ENCODE data around the gene KRTAP10-9. TPM values are rescaled to one million over a fixed set of nuclear protein-coding genes. Genes with fewer than 3 reads are reported as not detected.

KRTAP10-9 gene
- total RNA-seq, 2 donors from 2014 or later = not detected

- no peak overlapping the region for H3K27ac ChIP-seq (ENCODE audit: low read depth, low read length)
Observed at GRCh38 chr21:44617071-44617501, 9.8 kb upstream of the KRTAP10-9 start.

GRCh38 chr21:44618504-44618903 is 8.4 kb upstream of the KRTAP10-9 start:
- no peaks in the 10 kb centered on the region for H3K4me1 ChIP-seq (ENCODE audit: control insufficient read depth, insufficient read depth, low read length)
- no peak overlapping the region for H3K27ac ChIP-seq (ENCODE audit: low read depth, low read length)
- DNase-seq = peak; percentile 77
- Mint-ChIP-seq H3K4me3 (no peak overlapping the region), H3K9me3 (peaks cover 42% of the 10 kb centered on the region), H3K4me1 (peaks cover 4% of the 10 kb centered on the region), H3K27ac (no peak overlapping the region), H3K36me3 (ENCODE audit: low read depth) (no peaks in the 10 kb centered on the region), H3K27me3 (ENCODE audit: insufficient read depth) (peaks cover 2% of the 10 kb centered on the region)
- no peak overlapping the region for H3K9ac ChIP-seq (ENCODE audit: extremely low read depth, low read length, poor library complexity, severe bottlenecking)
- peak; percentile 69 for TF ChIP-seq CTCF (conservative IDR thresholded peaks at IDR 0.05)
- 83 to 86% methylated on average over 1 to 4 of the region's 4 CpGs for WGBS, 2 experiments (ENCODE audit: insufficient coverage in 1 of 2, insufficient read length in 1 of 2)
- H3K9me3 ChIP-seq (ENCODE audit: control insufficient read depth, low read length) = peaks cover 40% of the 10 kb centered on the region
- no peaks in the 10 kb centered on the region for H3K27me3 ChIP-seq (ENCODE audit: control insufficient read depth, insufficient read depth, low read length, poor library complexity, severe bottlenecking)
- H3K4me3 ChIP-seq (ENCODE audit: low read length) = no peak overlapping the region
- H3K36me3 ChIP-seq (ENCODE audit: control insufficient read depth, insufficient read depth, low read length) = no peaks in the 10 kb centered on the region

More at GRCh38 chr21:44617071-44617501, 9.8 kb upstream of the KRTAP10-9 start:
- Mint-ChIP-seq H3K36me3 (ENCODE audit: low read depth) (no peaks in the 10 kb centered on the region), H3K27ac (no peak overlapping the region), H3K27me3 (ENCODE audit: insufficient read depth) (peaks cover 2% of the 10 kb centered on the region), H3K4me3 (no peak overlapping the region), H3K4me1 (peaks cover 4% of the 10 kb centered on the region), H3K9me3 (peaks cover 32% of the 10 kb centered on the region)
- WGBS, 2 experiments (ENCODE audit: insufficient coverage in 1 of 2, insufficient read length in 1 of 2) = 77 to 79% methylated on average over 3 to 8 of the region's 8 CpGs
- H3K27me3 ChIP-seq (ENCODE audit: control insufficient read depth, insufficient read depth, low read length, poor library complexity, severe bottlenecking) = no peaks in the 10 kb centered on the region
- H3K9ac ChIP-seq (ENCODE audit: extremely low read depth, low read length, poor library complexity, severe bottlenecking) = no peak overlapping the region
- no peak for TF ChIP-seq CTCF (conservative IDR thresholded peaks at IDR 0.05)
- no peaks in the 10 kb centered on the region for H3K4me1 ChIP-seq (ENCODE audit: control insufficient read depth, insufficient read depth, low read length)
- H3K4me3 ChIP-seq (ENCODE audit: low read length) = no peak overlapping the region
- peaks cover 28% of the 10 kb centered on the region for H3K9me3 ChIP-seq (ENCODE audit: control insufficient read depth, low read length)
- peak; percentile 57 for DNase-seq
- H3K36me3 ChIP-seq (ENCODE audit: control insufficient read depth, insufficient read depth, low read length) = no peaks in the 10 kb centered on the region

GRCh38 chr21:44618909-44619308 is 8.0 kb upstream of the KRTAP10-9 start:
- WGBS, 2 experiments (ENCODE audit: insufficient coverage in 1 of 2, insufficient read length in 1 of 2) = 95 to 97% methylated on average over 3 of the region's 3 CpGs
- Mint-ChIP-seq H3K27me3 (ENCODE audit: insufficient read depth) (peaks cover 2% of the 10 kb centered on the region), H3K4me1 (peaks cover 4% of the 10 kb centered on the region), H3K4me3 (no peak overlapping the region), H3K27ac (no peak overlapping the region), H3K36me3 (ENCODE audit: low read depth) (no peaks in the 10 kb centered on the region), H3K9me3 (peaks cover 46% of the 10 kb centered on the region)
- no peaks in the 10 kb centered on the region for H3K36me3 ChIP-seq (ENCODE audit: control insufficient read depth, insufficient read depth, low read length)
- H3K4me1 ChIP-seq (ENCODE audit: control insufficient read depth, insufficient read depth, low read length) = no peaks in the 10 kb centered on the region
- no peak overlapping the region for H3K27ac ChIP-seq (ENCODE audit: low read depth, low read length)
- no peak for TF ChIP-seq CTCF (conservative IDR thresholded peaks at IDR 0.05)
- no peak for DNase-seq
- H3K27me3 ChIP-seq (ENCODE audit: control insufficient read depth, insufficient read depth, low read length, poor library complexity, severe bottlenecking) = no peaks in the 10 kb centered on the region
- no peak overlapping the region for H3K9ac ChIP-seq (ENCODE audit: extremely low read depth, low read length, poor library complexity, severe bottlenecking)
- no peak overlapping the region for H3K4me3 ChIP-seq (ENCODE audit: low read length)
- H3K9me3 ChIP-seq (ENCODE audit: control insufficient read depth, low read length) = peaks cover 44% of the 10 kb centered on the region

All from endodermal cell (in vitro differentiated cells).